VCaP (cell line): ENCODE measurements around the gene PTPRN2.

Source experiments
- H3K27ac ChIP-seq: fragments of 450-650 bp; 2 replicates; pipeline ENCODE4 v1.5.1; 2017
- TF ChIP-seq, protein P1 (sequence below): fragments of 450-650 bp; conservative IDR thresholded peaks from 2 replicates; pipeline ENCODE4 v1.5.1; 2017; ENCODE audit warnings: mild to moderate bottlenecking, moderate library complexity

PTPRN2 gene

DNA sequence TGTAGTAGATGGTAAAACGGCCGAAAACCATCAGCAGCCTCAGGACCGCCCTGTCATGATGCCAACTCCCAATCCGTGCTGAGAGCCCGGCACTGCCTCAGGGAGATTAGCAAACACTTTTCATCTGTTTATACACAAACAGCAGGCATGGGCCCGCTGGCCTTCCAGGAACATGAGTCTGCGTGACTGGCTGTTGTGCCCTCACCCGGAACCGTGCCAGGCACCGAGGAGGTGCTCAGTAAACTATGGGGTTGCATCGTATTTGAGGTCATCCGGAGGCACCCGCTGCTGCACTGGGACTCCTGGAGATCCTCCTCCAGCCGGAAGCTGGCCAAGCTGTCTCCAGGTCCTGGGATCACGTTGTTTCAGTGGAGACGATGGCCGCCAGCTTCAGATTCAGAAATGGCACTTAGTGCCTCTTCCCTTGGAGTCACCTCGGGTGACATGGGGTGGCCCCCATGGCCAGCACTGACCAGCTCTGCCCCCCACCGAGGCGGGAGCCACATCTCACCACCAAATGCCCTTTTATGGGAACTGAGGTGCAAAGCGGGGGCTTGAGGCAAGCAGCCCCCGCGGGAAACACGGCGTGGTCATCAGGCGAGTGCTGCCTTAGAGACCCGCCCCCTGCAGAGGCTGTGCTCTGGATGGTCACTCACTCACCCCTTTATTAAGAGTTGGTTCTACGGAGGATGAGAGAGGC is 585.9 kb downstream of the PTPRN2 start:
- peak overlapping the region; percentile 76 for H3K27ac ChIP-seq
- TF ChIP-seq, protein P1, sequence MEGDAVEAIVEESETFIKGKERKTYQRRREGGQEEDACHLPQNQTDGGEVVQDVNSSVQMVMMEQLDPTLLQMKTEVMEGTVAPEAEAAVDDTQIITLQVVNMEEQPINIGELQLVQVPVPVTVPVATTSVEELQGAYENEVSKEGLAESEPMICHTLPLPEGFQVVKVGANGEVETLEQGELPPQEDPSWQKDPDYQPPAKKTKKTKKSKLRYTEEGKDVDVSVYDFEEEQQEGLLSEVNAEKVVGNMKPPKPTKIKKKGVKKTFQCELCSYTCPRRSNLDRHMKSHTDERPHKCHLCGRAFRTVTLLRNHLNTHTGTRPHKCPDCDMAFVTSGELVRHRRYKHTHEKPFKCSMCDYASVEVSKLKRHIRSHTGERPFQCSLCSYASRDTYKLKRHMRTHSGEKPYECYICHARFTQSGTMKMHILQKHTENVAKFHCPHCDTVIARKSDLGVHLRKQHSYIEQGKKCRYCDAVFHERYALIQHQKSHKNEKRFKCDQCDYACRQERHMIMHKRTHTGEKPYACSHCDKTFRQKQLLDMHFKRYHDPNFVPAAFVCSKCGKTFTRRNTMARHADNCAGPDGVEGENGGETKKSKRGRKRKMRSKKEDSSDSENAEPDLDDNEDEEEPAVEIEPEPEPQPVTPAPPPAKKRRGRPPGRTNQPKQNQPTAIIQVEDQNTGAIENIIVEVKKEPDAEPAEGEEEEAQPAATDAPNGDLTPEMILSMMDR = no peak

DNA sequence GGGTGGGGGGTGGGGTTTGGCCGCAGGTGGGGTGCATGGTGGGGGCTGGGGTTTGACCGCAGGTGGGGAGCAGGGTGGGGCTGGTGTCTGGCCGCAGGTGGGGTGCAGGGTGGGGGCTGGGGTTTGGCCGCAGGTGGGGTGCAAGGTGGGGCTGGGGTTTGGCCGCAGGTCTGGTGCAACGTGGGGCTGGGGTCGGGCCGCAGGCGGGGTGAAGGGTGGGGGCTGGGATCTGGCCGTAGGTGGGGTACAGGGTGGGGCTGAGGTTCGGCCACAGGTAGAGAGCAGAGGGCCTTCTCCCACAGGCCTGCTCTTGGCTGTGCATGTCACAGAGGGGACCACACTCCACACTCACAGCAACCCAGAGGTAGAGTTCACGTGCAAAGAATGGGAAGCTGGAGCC is 586.6 kb downstream of the PTPRN2 start:
- H3K27ac ChIP-seq = peak overlapping the region; percentile 76
- TF ChIP-seq, protein P1 = no peak

DNA sequence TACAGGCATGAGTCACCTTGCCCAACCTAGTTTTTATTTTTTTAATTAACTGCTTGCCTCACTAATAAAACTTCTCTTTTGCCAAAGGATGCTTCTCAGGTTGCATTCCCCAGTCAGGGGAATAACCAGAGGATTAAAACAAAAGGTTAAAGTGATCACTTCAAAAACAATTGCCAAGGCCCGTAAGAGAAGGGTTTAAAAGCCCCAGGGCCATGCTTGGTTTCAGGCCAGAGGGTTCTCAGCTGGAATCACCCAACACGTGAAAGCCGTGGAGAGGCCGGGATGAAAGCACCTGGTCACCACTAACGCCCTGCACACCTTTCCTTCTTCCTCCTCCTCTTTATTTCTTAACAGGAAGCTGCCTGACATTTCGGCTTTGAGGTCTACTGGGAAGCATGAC is 587.5 kb downstream of the PTPRN2 start:
- TF ChIP-seq, protein P1 = no peak
- no peak overlapping the region for H3K27ac ChIP-seq

DNA sequence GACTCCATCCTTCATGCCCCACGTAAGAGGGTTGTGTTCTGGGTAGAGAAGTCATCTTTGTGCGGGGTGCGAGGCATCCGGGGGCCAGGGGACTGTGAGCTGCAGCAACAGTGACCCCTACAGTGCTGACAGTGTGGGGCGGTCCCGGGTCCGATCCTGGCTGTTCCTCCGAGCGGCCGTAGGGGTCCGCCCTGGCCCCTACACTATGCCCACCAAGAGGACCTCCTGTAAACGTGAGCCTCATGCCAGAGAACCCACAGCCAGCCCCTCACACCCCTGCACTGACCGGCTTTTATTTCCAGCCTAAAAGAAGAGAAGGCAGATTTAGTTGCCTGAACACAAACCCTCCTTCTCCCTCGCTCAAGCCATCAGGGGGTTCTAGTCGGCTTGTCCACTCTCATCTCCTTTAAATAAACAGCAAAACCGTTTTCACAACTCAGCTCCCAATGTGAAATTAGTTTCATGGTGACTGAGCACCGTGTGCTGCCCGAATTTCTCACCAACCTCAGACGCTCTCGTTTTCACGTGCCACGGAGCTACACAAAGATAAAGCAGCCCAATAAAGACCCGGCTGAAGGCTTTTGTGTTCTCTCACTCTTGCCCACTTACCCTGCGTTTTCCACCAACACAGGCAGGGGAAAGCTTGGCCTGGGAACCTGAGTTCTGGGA is 588.6 kb downstream of the PTPRN2 start:
- TF ChIP-seq, protein P1 = no peak
- H3K27ac ChIP-seq = no peak overlapping the region

DNA sequence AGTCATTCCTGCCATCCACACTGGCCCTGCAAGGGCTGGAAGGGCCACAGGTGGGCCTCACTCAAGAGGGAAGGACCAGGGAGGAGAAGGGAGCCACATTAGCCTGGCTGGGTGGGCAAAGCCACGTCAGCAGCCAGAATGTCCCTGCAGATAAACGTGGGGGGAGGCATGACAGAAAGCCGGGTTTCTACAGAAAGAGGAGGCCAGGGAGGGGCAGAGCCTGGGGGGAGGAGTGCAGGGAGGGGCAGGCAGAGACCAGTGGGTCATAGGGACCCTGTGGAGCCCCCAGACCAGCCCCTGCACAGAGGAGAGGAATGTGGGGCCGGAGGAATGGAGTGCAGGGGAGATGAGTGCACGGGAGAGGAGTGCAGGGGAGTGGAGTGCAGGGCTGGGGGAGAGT is 590.2 kb downstream of the PTPRN2 start:
- TF ChIP-seq, protein P1 = no peak
- no peak overlapping the region for H3K27ac ChIP-seq

DNA sequence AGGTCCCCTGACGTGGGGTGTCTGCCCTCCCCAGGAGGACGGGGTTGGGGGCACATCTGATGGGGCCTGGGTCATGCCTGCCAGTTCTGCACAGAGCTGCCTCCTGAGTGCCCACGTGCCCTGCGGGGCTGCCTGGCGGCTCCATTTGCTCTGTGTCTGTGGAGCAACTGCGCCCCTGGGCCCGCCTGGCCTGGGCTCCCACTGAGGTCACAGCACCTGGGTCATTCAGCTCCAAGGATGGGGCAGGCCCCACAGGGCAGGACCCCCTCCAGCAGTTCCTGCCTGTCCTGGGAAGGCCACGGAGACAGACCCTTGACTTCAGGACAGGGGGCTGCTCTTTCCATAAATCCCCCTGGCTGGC is 590.6 kb downstream of the PTPRN2 start:
- no peak overlapping the region for H3K27ac ChIP-seq

DNA sequence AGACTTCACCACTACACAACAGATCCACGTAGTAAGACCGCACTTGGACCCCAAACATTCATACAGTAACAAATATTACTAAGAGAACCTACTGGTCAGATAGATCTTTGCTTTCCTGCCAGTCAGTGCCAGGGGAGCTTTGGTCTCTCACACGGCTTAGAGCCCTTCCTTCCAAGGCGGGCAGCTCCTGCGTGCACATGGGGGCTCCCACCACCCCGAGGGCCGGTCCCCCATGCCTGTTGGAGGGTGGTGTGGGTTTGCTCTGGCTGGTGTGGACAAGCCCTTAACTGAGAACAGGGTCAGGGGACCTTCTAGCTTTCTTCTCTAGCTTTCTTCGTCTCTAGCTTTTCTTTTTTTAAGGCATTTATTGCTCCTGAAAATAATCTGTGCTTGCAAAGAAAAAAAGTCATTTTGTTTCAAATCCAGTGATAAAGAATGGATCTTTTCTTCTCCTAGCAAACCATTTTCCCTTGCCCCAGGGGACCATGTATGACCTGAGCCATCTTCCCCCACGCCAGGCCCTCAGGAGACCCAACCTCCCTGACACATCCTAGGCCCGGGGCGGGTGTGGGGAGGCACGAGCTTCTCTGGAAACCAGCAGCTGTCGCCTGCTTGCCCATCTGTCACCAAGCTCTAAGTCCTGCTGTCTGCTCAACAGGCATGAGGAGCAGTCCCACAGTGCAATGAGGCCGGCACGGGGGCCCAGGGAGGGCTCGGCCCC is 591.1 kb downstream of the PTPRN2 start:
- H3K27ac ChIP-seq = no peak overlapping the region
- TF ChIP-seq, protein P1 = no peak

More for the DNA sequence above, 590.6 kb downstream of the PTPRN2 start:
- TF ChIP-seq, protein P1 = no peak
